ENCODE results near the gene CDC16.

Gene CDC16

DNA sequence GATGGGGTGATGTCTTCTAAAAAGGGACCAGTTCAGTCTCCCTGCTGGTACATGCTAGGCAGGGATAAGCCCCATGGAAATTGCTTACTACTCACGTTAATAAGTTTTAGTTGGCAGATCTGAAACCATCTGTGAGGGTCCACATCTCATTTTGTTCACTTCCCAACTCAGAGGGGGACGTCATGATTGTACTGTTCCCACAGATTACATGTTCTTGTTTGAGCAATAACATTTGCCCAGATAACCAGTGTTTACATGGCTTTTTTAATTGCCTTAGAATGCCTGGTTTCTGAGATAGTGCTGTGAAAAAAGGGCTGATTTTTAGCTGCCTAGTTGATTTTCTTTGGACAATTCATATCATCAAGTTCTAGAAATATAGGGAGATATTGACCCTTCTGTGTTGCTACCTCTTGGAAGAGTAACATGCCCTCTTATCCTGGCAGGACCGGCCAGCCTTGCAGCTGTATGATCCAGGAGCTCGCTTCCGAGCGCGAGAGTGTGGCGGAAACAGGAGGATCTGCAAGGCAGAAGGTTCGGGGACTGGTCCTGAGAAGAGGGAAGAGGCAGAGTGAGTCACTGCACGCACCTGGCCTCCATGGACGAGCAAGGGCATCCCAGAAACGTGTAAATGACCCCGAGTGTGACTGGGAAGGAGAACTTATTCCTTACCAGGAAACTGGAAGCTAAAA, 69.8 kb downstream of the CDC16 start:
- DNase-seq = no peak

DNA sequence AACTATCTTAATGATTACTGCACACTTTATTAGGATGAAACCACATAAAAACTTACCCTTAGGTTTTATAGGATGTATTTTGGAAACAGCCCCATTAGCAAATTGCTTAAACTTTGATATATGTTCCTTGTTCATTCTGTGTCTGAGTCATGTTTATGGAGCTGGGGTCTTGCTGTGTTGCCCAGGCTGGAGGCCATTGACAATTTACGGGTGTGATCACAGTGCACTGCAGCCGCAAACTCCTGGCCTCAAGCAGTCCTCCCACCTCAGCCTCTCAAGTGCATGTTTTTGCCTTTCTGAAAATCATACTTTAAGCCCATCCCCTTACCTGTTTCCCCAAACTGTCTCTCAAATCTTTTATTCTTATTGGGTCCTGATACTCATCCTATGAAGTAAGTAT, 74.4 kb downstream of the CDC16 start:
- no peak for DNase-seq

DNA sequence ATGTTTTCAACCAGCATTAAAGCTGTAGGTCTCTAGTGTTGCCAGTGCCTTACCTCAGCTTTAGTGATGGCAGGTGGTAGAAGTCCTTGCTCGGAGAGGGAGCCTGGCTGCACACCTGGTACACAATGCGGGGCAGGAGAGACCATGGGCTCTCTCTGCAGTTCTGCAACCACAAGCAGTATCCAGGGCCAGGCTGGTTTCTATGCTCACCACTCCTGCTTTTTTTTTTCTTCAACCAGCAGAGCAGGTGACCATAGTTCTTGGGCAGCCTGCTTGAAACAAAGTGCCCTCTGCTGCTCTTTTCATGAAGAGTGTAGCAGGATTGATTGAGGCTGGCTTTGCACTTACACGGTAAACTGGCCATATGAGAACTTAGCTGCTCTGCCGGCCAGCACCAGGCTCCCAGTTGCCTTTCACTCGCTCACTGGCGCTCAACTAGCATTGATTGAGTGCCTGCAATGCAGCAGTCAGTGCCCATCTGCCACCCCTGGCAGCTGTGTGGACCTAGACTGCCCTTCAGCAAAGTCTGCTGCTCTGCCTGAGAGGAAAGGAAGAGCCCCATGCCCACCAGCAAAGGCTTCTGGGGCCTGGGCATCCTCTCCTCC, 75.2 kb downstream of the CDC16 start:
- DNase-seq = no peak

DNA sequence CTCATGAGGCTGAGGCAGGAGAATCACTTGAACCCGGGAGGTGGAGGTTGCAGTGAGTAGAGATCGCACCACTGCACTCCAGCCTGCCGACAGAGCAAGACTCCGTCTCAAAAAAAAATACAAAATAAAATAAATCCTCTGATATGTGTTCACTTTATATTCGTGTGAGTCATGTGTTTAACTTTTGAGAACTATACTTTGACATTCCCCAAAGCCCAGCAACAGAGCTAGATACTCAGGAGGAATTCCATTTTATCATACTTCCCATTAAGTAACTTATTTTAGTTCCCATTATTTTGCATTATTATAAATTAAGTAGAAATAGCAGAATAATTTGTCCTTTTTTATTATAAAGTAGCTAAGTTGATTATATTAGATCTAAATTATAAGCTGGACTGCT, 76.3 kb downstream of the CDC16 start:
- no peak for DNase-seq

DNA sequence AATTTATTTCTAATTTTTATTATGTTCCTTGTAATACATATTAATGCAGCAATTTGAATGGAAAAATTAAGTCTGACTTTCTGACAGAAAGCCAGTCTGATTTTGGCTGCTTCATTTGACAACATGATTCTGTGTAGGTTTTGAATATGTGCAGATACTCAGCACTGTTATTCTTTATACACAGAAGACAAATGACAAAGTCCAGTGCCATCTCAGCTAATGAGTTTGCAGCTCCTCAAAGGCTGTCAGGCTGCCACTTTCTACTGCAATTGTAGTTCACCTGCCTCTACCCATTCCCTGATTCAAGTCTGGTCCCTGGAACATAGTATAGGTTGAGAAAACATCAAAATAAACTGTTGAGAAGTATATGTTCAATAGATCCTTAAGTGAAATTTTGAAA, 76.7 kb downstream of the CDC16 start:
- no peak for DNase-seq

DNA sequence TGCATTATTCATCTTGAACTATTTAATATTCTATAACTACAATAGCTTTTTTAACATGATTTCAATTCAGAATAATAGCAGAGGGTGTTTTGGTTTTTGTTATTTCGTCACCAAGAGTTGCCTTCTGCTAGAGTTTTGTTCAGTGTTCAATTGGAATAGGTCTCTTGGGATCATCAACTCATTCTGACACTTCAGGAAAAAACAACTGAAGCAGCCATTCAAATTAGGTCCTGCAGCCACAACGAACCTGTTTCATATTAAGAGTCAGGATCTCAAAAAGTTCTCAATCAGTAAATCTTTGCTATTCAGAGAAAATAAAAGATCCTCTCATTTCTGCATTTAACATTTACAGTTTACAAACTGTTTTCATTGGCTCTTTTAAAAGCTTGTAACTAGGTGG, 77.2 kb downstream of the CDC16 start:
- no peak for DNase-seq

DNA sequence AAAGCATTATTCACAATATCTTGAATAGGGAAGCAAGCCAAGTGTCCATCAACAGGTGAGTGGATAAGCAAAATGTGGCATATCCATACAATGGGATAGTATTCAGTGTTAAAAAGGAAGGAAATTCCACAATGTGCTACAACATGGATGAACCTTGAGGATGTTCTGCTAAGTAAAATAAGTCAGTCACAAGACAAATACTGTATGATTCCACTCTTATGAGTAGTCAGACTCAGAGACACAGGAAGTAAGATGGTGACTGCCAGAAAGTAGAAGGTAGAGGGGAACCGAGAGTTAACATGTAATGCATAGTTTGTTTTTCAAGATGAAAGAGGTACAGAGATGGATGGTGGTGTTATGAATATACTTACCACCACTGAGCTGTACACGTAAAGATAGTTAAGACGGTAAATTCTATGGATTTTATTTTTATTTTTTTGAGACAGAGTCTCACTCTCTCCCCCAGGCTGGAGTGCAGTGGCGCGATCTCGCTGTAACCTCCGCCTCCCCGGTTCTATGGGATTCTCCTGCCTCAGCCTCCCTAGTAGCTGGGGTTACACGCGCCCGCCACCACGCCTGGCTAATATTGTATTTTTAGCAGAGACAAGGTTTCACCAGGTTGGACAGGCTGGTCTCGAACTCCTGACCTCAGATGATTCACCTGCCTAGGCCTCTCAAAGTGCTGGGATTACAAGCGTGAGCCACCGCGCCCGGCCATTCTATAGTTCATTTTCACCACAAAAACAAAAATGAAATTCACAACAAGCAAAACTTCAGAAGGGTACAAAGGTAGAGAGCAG, 78.6 kb downstream of the CDC16 start:
- peak in 1 of 6 experiments; percentile 13 for DNase-seq

DNA sequence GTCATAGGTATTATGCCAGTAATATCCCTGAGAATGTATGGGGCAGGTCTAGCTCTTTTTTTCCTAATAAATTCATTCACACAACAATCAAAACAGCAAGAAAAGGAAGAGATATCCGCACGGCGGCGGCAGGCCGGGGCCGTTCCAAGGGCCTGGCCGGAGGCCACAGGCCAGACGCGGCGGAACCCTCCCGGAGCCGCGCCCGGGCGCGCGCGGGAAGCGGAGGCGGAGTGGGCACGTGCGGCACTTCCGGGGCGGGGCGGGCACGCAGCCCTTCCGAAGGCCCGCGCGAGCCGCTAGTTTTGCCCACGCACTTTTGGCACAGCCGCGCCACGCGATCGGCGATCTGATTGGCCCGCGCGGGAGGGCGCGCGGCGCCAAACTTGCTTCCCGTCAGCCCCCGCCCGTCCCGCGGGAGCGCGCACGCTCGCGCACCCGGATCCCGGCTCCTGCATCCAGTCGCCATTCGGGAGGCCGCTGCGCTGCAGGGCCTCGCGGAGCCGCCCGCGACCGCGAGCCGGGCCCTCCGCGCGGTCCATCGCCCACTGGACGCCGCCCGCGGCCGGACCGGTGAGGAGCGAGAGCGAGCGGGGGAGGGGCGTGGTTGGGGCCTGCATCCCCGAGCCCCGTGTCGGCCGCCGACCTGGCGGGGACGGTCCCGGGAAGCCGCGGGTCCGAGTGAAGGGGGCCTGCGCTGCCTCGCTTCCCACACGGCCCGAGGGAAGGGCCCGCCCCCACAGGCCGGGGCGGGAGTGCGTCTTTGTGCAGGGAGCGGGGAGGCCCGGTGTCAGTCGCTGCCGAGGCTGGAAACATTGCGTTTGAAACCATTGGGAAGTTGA, 79.6 kb downstream of the CDC16 start, which contains the start of gene CHAMP1:
Gene CHAMP1, plus strand, starts transcription at position 430 of the 839 bp plus-strand sequence. CDS start 9,340 bp downstream, outside the sequence.
- peak; percentile 80 to 89 (median 86) for DNase-seq

DNA sequence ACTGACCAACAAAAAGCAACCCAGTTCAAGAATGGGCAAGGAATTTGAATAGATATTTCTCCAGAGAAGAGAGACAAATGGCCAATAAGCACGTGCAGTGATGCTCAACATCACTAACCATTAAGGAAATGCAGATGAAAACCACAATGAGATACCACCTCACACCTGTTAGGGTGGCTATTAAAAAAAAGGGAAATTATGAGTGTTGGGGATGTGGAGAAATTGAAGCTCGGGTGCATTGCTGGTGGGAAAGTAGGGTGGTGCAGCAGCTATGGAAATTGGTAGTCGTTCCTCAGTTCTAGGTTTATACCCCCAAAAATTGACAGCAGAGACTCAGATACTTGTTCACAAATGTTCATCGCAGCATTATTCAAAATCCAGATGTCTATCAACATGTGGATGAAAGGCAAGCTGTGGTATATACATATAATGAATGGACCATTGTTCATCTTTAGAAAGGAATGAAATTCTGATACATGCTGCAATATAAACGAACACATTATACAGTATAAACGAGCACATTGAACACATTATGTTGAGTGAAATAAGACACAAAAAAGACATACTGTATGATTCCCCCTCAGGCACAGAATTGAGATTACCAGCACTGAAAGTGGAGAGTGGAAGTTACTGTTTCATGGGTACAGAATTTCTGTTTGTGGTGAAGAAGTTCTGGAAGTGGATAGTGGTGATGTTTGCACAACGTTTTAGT, 80.5 kb downstream of the CDC16 start:
- DNase-seq = peak in 2 of 6 experiments; percentile 37 to 42

DNA sequence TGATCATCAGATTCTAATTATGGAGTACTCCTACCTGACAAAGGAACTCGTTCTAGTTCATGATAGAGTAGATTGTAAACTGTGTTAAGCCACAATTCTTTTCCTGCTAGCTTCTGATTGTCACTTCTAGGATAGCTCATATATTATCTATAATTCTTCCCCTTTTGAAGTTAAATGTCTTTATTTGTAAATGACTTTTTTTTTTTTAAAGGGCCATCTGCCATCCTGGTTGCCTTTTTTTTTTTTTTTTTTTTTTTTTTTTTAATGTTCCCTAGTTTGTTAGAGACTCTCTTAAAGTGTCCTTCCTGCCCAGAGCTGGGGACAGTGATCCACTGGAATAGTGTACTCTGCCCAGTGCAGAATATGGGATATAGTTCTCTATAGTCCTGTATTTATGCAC, 83.9 kb downstream of the CDC16 start:
- DNase-seq = no peak

DNA sequence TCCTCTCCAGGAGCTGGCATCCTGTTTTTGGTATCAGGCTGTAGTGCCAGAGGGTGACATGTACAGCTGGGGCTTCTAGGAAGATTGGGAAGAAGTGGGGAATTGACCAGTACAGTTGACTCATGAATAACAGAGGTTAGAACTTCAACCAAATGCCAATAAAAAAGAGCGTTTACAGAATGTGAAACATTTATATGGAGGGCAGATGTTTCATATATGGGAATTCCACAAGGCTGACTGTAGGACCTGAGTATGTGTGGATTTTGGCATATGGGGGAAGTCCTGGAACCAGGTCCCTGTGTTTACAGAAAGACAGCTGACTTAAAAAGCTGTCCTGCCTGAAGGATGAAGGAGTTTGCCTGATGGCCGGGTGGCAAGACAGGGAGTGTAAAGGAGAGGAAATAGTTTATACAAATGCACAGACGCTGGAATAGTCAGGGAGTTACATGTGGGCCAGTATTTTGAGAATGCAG, 84.8 kb downstream of the CDC16 start:
- DNase-seq = no peak

DNA sequence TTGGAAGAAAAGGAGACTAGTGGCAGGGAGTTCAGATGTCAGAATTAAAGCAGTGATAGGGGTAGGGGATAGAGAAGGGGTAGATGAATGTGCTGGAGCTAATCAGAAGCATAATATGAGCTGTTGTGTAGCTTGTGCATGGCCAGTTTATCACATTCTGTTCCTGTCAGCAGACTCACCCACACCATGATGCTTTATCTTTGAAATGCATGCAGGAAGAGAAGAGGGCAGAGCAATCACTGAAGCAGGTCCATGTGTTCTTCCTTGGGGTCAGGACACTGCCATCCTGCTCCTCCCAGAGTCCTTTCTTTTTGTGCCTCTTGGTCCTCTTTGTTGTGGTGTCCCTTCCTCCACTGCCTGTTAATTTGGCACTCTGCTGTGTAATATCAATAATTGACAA, 85.4 kb downstream of the CDC16 start:
- no peak for DNase-seq

DNA sequence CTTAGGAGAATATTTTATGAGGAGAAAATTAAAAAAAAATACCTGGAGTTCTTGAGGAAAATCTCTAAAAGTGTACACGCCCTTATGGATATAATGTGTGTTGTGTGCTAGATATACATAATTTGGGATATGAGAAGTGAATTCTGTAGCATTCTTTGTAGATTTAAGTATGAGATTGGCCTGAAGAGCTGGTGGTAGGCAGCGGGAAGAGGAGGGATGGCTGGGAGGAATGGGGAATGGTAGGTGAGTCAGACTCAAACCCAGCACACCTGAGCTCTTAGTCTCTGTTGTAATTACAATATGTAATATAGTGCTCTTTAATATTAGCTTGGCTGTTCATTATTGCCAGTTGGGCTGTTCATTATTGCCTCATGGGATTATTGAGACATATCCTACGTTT, 86.6 kb downstream of the CDC16 start:
- DNase-seq = no peak
